SU-DHL-6 (cell line): Measurements from ENCODE around the gene ADPRH.
"Not testable (repeated sequence)": the region's sequence is repeated elsewhere in the genome, so short reads cannot be mapped to it uniquely, and the experiment has no call there.

Source experiments
- CTCF ChIP-seq: fragments of 200-600 bp; sonication (generic); IDR thresholded peaks from one replicate; pipeline ENCODE4 v1.5.1; 2017; ENCODE audit warnings: antibody characterized with exemption, mild to moderate bottlenecking, low read length, moderate library complexity; ENCODE audit not compliant: insufficient read depth, poor library complexity, severe bottlenecking
- EZH2phosphoT487 ChIP-seq: fragments of 200-600 bp; sonication (generic), shearing (Covaris generic); conservative IDR thresholded peaks from 2 replicates; pipeline ENCODE4 v1.6.1; 2018; ENCODE audit warnings: mild to moderate bottlenecking, antibody characterized with exemption, low read length, moderate library complexity, mixed read lengths

GRCh38 chr3:119563334-119563733 lies 16.0 kb upstream of the ADPRH start:
- TF ChIP-seq CTCF, EZH2phosphoT487: not testable (repeated sequence)
